Loucy (cell line): Measurements from ENCODE around the gene JAK3.

Experiments
- H2AFZ ChIP-seq: fragments of 200-600 bp; sonication (generic); 2 replicates; pipeline ENCODE4 v1.6.0; 2016; ENCODE audit warnings: antibody characterized with exemption, mild to moderate bottlenecking, low read length, moderate library complexity
- H3F3A ChIP-seq: fragments of 200-600 bp; 2 replicates; pipeline ENCODE4 v1.6.0; 2016; ENCODE audit warnings: antibody characterized with exemption, low read depth, mild to moderate bottlenecking
- H3K27me3 ChIP-seq: fragments of 200-600 bp; sonication (generic); 2 replicates; pipeline ENCODE4 v1.6.1; 2014; ENCODE audit warnings: low read length, mild to moderate bottlenecking; ENCODE audit not compliant: insufficient read depth, poor library complexity, severe bottlenecking
- H3K36me3 ChIP-seq: fragments of 200-600 bp; sonication (generic); 2 replicates; pipeline ENCODE4 v1.6.1; 2016; ENCODE audit warnings: low read length; ENCODE audit not compliant: insufficient read depth
- H3K4me1 ChIP-seq: fragments of 200-600 bp; sonication (generic); 2 replicates; pipeline ENCODE4 v1.5.1; 2014; ENCODE audit warnings: low read length, mild to moderate bottlenecking; ENCODE audit not compliant: insufficient read depth, poor library complexity, severe bottlenecking
- H3K4me2 ChIP-seq: fragments of 200-600 bp; sonication (generic); 2 replicates; pipeline ENCODE4 v1.6.0; 2014; ENCODE audit warnings: antibody characterized with exemption, low read length, low read depth, mild to moderate bottlenecking; ENCODE audit not compliant: poor library complexity, severe bottlenecking
- H3K4me3 ChIP-seq: fragments of 200-600 bp; sonication (generic); 2 replicates; pipeline ENCODE4 v1.5.1; 2014; ENCODE audit warnings: low read length, mild to moderate bottlenecking, mixed read lengths; ENCODE audit not compliant: poor library complexity, severe bottlenecking
- H3K79me2 ChIP-seq: fragments of 200-600 bp; sonication (generic); 2 replicates; pipeline ENCODE4 v1.6.1; 2014; ENCODE audit warnings: low read length; ENCODE audit not compliant: insufficient read depth
- H3K9ac ChIP-seq: fragments of 200-600 bp; sonication (generic); 2 replicates; pipeline ENCODE4 v1.6.0; 2014; ENCODE audit warnings: mild to moderate bottlenecking, low read depth, low read length, moderate library complexity; ENCODE audit not compliant: poor library complexity, severe bottlenecking
- H3K9me2 ChIP-seq: fragments of 200-600 bp; sonication (generic); replicated peaks from 2 replicates; pipeline ENCODE4 v1.6.1; 2016; ENCODE audit warnings: low read depth, low read length, mixed read lengths
- H3K9me3 ChIP-seq: fragments of 200-600 bp; sonication (generic); 2 replicates; pipeline ENCODE4 v1.6.1; 2014; ENCODE audit warnings: mild to moderate bottlenecking, antibody characterized with exemption, low read length, low read depth; ENCODE audit not compliant: insufficient read depth
- H4K20me1 ChIP-seq: fragments of 200-600 bp; sonication (generic); 2 replicates; pipeline ENCODE4 v1.6.0; 2014; ENCODE audit warnings: antibody characterized with exemption, low read length, mild to moderate bottlenecking; ENCODE audit not compliant: insufficient read depth, poor library complexity, severe bottlenecking
- CTCF ChIP-seq: fragments of 200-600 bp; sonication (generic); conservative IDR thresholded peaks from 2 replicates; pipeline ENCODE4 v1.5.1; 2014; ENCODE audit warnings: mild to moderate bottlenecking, antibody characterized with exemption, low read length
- EZH2phosphoT487 ChIP-seq: fragments of 200-600 bp; IDR thresholded peaks from 2 replicates; pipeline ENCODE4 v1.6.1; 2018; ENCODE audit warnings: antibody characterized with exemption, mild to moderate bottlenecking, moderate library complexity, borderline replicate concordance

Gene JAK3

GRCh38 chr19:17831419-17831888 is 16.3 kb downstream of the JAK3 start:
- H3K4me1 ChIP-seq = peaks cover 3% of the 10 kb centered on the region
- no peaks in the 10 kb centered on the region for H3K9me3 ChIP-seq
- H2AFZ ChIP-seq = no peak overlapping the region
- peaks cover 21% of the 10 kb centered on the region; the same call in 1 of the 2 replicates for H3K36me3 ChIP-seq
- H3K27me3 ChIP-seq = no peaks in the 10 kb centered on the region
- no peaks in the 10 kb centered on the region for H3F3A ChIP-seq
- no peaks in the 10 kb centered on the region for H3K79me2 ChIP-seq
- TF ChIP-seq CTCF (no peak), EZH2phosphoT487 (no peak)
- H3K4me2 ChIP-seq = no peak overlapping the region
- no peaks in the 10 kb centered on the region for H3K9me2 ChIP-seq
- no peak overlapping the region for H3K9ac ChIP-seq
- no peak overlapping the region for H3K4me3 ChIP-seq
- H4K20me1 ChIP-seq = no peaks in the 10 kb centered on the region

GRCh38 chr19:17830567-17831418 is 17.0 kb downstream of the JAK3 start:
- no peaks in the 10 kb centered on the region for H3K9me3 ChIP-seq
- peaks cover 21% of the 10 kb centered on the region; the same call in 1 of the 2 replicates for H3K36me3 ChIP-seq
- no peak overlapping the region for H3K4me2 ChIP-seq
- no peaks in the 10 kb centered on the region for H3K9me2 ChIP-seq
- no peaks in the 10 kb centered on the region for H3K27me3 ChIP-seq
- no peaks in the 10 kb centered on the region for H3F3A ChIP-seq
- no peak overlapping the region for H3K9ac ChIP-seq
- TF ChIP-seq EZH2phosphoT487 (no peak), CTCF (no peak)
- H2AFZ ChIP-seq = no peak overlapping the region
- no peak overlapping the region for H3K4me3 ChIP-seq
- H3K4me1 ChIP-seq = peaks cover 3% of the 10 kb centered on the region
- H4K20me1 ChIP-seq = no peaks in the 10 kb centered on the region
- no peaks in the 10 kb centered on the region for H3K79me2 ChIP-seq

- H2AFZ ChIP-seq = no peak overlapping the region
- no peaks in the 10 kb centered on the region for H4K20me1 ChIP-seq
These were observed 17.8 kb downstream of the JAK3 start for GRCh38 chr19:17829855-17830566.

More at GRCh38 chr19:17829855-17830566, 17.8 kb downstream of the JAK3 start:
- Histone ChIP-seq H3K9ac (no peak overlapping the region), H3K4me3 (no peak overlapping the region), H3F3A (no peaks in the 10 kb centered on the region), H3K79me2 (no peaks in the 10 kb centered on the region), H3K9me2 (no peaks in the 10 kb centered on the region), H3K9me3 (no peaks in the 10 kb centered on the region), H3K36me3 (peaks cover 21% of the 10 kb centered on the region; the same call in 1 of the 2 replicates), H3K4me1 (no peaks in the 10 kb centered on the region), H3K27me3 (no peaks in the 10 kb centered on the region), H3K4me2 (no peak overlapping the region)
- no peak for TF ChIP-seq EZH2phosphoT487
- TF ChIP-seq CTCF = no peak
